Activated naive CD4-positive, alpha-beta T cell treated with anti-CD3 and anti-CD28 coated beads, Interleukin-2, amount 50 U/mL, for 72 hours (primary cell): ENCODE data around the gene APCDD1. TPM values are rescaled to one million over a fixed set of nuclear protein-coding genes. Genes with fewer than 3 reads are reported as not detected.

ENCODE experiments used
- ATAC-seq, 2 donors: fragments of 150-1000 bp; cut with Tn5 transposase; 2 replicates each; pipeline ENCODE4 v1.10.0; 2021; ENCODE audit warnings: mild to moderate bottlenecking in 2 of 2, moderate library complexity in 2 of 2
- DNase-seq, 2 donors: peaks; one replicate each; pipeline ENCODE4 v3.0.0; 2021 to 2022; ENCODE audit warnings: low spot score in 2 of 2
- H3K27ac Mint-ChIP-seq, 2 donors: one replicate each; pipeline ENCODE4 v1.8.0; 2022; ENCODE audit warnings: mild to moderate bottlenecking in 2 of 2, mixed read lengths in 2 of 2
- H3K36me3 Mint-ChIP-seq, 2 donors: one replicate each; pipeline ENCODE4 v1.8.0; 2022; ENCODE audit warnings: mixed read lengths in 2 of 2
- H3K9me3 Mint-ChIP-seq, 2 donors: one replicate each; pipeline ENCODE4 v1.8.0; 2022; ENCODE audit warnings: mixed read lengths in 2 of 2
- total RNA-seq, 2 donors: library from RNA; stranded (reverse); gene quantifications; one replicate each; pipeline ENCODE4 v1.2.3, GENCODE V29; 2022

The APCDD1 gene
- total RNA-seq, 2 donors from 2014 or later: not detected

DNA sequence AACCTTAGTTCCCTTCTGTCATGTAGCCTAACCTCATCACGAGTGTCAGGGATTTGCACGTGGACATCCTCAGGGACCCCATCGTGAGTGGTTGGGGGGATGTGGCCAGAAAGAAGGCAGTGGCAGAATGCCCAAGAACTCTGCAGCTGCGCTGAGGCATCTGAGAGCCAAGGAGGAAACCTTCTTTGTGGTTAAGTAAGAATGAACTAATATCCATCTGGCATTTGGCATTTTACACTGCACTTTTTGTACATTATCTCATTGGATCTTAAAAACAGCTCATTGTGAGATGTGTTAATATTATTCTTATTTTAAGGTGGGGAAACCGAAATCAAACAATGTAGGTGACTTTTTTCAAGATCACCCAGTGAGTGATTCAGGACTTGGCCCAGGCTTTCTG is 32.6 kb upstream of the APCDD1 start:
- Mint-ChIP-seq H3K36me3 (no peaks in the 10 kb centered on the region), H3K9me3 (peaks cover 0 to 8% of the 10 kb centered on the region in 2 donors), H3K27ac (no peak overlapping the region)
- ATAC-seq (no peak), DNase-seq (no peak)

DNA sequence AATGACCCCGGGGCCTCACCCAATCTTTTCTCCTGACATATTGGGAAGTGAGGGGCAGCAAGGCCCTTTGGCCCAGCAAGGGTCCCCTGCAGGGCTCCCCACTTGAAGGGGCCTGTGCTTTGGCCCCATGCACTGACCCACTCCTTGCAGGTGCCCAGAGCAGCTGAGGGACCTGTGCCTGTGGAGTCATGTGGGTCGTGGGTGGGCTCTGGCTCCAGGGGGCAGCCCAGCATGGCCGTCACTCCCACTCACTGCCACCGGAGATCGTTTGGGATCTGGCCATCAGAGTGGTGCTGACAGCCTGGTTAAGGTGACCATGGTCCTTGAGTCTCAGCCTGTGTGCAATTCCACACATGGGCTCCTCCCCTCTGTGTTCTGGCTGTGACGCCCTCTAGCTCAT is 31.7 kb upstream of the APCDD1 start:
- no peak for DNase-seq
- no peak overlapping the region for H3K27ac Mint-ChIP-seq
- no peaks in the 10 kb centered on the region for H3K36me3 Mint-ChIP-seq
- no peak for ATAC-seq
- H3K9me3 Mint-ChIP-seq: peaks cover 0 to 8% of the 10 kb centered on the region in 2 donors

DNA sequence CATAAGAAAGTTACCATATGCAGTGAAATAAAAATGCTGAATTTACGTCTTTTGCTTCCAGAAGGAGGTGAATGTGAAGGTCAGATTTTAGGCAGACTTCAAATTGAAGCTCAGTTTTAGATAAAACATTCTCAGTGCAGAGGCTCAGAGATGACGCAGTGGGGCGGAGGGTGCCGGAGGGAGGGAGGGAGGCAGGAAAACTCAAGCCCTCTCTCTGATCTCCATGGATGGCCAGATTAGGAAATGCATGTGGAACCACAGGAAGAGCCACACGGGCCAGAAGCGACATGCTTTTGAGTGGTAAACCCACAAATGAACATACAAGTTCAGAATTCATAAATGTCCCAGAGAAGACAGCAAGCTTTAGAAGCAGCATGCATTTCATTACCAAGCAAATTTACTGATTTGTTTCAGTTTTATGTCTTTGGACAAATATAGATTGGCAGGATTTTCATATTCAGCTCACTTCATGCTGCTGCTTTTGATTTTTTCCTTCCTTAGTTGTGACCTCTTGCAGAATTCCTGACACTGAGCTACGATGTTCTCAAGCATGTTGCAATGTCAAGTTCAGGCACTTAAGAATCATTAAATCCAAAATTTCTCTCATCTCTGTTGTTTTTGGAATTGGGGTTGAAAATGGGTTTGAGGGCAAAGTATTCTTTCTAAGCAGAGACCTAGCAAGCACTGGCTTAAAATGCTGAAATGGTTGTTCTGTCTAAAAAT is 29.7 kb upstream of the APCDD1 start:
- DNase-seq: no peak
- peaks cover 0 to 8% of the 10 kb centered on the region in 2 donors for H3K9me3 Mint-ChIP-seq
- no peaks in the 10 kb centered on the region for H3K36me3 Mint-ChIP-seq
- no peak overlapping the region for H3K27ac Mint-ChIP-seq
- no peak for ATAC-seq

DNA sequence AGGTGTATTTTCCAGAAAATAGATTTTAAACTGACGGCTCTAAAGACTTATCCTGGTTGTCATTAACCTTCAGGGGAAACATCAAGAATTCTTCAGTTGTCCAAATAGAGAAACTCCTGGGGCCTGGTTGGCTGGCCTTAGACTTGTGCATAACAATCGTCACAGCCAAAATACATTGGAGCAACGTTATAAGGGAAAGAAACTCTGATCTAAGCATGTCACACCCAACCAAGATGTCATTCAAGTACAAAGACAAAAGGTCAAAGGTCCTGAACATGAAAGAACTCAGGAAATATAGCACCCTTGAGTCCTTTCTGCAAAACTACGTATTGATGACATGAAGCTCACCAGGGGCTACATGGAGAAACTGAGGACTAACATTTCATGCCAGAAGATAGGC is 23.8 kb upstream of the APCDD1 start:
- H3K27ac Mint-ChIP-seq: no peak overlapping the region
- no peaks in the 10 kb centered on the region for H3K36me3 Mint-ChIP-seq
- DNase-seq (no peak), ATAC-seq (no peak)
- H3K9me3 Mint-ChIP-seq: no peaks in the 10 kb centered on the region

DNA sequence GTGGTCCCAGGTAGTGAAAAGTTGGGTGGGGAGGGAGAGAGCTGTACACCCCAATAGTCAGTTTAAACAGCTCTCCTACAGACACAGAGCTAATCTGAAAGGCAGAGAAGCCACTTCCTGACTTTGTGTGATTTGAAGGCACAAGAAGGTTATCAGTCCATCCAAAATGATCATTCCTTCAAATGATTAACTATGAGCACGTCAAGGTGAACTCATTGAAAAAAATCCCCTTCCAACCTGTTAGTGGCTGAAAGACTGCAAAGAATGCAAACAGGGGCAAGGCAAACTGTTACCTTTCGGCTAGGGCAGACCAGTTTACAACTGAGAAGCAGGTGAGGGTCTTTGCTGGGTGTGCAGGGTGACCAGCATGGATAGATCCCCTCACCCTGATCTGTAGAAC is 22.8 kb upstream of the APCDD1 start:
- no peaks in the 10 kb centered on the region for H3K9me3 Mint-ChIP-seq
- H3K36me3 Mint-ChIP-seq: no peaks in the 10 kb centered on the region
- DNase-seq: no peak
- no peak for ATAC-seq
- no peak overlapping the region for H3K27ac Mint-ChIP-seq

DNA sequence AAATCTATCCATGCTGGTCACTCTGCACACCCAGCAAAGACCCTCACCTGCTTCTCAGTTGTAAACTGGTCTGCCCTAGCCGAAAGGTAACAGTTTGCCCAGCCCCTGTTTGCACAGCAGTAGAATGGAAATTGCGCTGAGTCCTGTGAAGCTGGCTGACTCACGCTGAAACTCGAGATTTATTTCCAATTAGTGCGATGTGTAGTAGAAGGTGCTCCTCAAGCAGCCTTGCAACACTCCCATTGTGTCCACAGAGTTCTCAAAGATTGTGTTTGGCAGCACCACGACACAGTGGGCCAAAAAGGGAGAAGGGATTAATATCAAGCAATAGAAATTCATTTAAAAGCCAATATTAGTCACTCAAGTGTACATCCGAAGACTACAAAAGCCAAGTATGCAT is 21.7 kb upstream of the APCDD1 start:
- Mint-ChIP-seq H3K9me3 (no peaks in the 10 kb centered on the region), H3K36me3 (no peaks in the 10 kb centered on the region)
- no peak for DNase-seq

DNA sequence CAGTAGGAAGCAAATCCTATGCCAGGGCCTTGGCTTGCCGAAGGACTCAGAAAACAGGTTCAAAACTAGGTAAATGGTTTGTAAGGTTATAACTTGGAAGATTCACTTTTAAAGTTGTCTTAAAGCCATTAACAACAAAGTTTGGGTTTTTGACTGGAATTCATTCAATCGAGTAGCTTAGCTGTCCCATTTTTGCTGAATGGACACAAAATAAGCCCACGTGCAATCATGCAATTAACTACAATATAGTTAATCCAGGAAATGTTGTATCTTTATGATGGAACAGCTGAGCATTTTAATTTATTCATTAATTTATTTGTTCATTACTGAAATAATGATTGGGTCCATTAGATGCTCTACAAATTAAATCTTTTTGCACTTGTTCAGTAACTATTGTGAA is 18.3 kb upstream of the APCDD1 start:
- H3K27ac Mint-ChIP-seq: no peak overlapping the region

More for the DNA sequence above, 21.7 kb upstream of the APCDD1 start:
- H3K27ac Mint-ChIP-seq: no peak overlapping the region
- no peak for ATAC-seq

DNA sequence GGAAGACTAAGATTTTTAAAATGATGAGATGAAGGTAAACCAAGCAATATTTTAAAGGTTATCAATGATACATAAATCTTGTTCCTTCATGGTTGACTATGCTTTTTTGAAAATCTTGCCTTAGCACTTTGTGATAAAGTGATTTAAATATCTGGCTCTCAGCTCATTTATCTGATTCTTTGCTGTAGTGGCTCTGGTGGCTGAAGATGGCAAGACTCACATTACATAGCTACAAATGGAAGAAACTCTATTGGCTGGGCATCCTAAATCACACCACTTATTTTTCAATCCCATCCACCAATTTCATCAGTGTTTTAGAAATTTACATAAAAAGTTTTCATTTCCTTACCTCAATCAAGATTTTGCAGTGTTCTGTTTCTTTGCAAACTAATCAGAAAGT is 16.6 kb upstream of the APCDD1 start:
- DNase-seq (no peak), ATAC-seq (no peak)
- Mint-ChIP-seq H3K36me3 (no peaks in the 10 kb centered on the region), H3K9me3 (no peaks in the 10 kb centered on the region), H3K27ac (no peak overlapping the region)

More for the DNA sequence above, 18.3 kb upstream of the APCDD1 start:
- Mint-ChIP-seq H3K36me3 (no peaks in the 10 kb centered on the region), H3K9me3 (no peaks in the 10 kb centered on the region)
- DNase-seq: no peak
- ATAC-seq: no peak

DNA sequence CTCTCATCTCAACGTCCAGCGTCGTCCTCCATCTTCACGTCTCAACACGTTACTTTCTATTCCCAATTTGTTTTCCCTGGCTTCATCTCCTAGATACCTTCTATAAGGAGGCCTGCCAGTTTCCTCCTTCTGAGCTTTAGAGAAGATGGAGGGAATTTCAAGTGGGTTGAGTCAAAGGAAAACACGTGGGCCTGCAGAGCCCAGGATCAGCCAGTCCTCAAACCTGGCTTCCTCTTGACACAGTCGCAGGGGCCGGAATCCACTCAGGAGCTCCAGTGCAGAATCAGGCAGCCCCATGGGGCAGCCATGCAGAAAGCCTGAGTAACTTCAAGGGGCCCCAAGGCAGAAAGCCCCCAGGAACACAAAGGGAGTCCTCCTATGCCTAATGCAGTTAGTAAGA is 14.5 kb upstream of the APCDD1 start:
- Mint-ChIP-seq H3K36me3 (no peaks in the 10 kb centered on the region), H3K9me3 (no peaks in the 10 kb centered on the region), H3K27ac (no peak overlapping the region)
- no peak for ATAC-seq
- DNase-seq: no peak

DNA sequence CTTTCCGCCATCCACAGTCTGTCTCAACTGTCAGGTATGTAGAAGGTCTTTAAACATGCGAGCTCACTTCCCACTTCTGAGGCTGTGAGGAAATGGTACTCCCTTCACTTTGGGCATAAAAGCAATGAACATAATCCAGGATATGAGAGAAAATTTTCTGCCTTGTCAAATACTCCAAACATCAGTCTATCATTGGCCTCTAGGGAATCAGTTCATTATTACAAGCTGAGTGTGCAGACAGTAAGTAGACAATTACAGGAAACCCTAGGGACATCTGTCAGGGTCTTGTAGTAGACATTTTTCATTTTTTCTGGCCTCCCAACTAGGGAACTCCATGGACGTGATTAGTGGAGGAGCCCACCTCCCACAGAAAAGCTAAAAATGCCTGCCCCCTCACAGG is 13.6 kb upstream of the APCDD1 start:
- no peak overlapping the region for H3K27ac Mint-ChIP-seq
- H3K9me3 Mint-ChIP-seq: no peaks in the 10 kb centered on the region
- H3K36me3 Mint-ChIP-seq: no peaks in the 10 kb centered on the region
- no peak for DNase-seq
- ATAC-seq: no peak

DNA sequence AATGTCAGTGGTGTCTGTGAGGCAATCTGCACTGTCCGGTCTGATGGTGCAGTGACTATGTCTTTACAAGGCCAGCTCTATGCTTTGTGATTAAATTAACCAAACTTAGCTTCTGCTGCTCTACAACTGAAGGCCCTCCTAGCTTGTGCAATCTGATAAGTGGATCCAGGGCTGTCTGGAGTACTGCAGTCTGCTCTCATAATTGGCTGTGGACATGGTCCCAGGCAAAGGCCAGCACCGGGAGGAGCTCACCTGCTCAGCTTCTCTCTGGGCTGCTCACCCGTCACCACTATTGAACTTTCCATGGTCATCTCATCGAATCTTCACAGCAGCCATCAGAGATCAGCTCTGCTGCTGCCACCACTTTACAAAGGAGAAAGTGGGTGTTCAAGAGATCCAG is 13.0 kb upstream of the APCDD1 start:
- Mint-ChIP-seq H3K9me3 (no peaks in the 10 kb centered on the region), H3K27ac (no peak overlapping the region), H3K36me3 (no peaks in the 10 kb centered on the region)
- ATAC-seq: no peak
- no peak for DNase-seq

DNA sequence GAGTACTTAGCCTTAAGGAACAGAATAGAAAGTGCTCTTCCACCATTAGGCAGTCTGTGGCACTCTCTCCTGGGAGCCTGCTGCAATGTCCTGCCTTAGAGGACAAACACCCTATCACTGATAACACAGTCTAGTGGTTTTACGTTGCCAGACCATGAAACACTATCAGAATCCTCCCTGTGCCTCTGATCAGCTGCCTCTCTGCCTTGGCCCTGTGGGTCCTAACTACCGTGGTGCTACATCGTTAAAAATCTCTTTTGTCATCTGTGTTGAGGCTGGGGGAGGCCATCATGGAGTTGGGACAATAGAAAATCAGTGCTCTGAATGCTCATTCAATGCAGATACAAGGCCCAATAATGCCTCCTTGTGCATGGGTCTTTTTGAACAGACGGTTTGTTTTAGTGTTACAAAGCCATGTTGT is 11.9 kb upstream of the APCDD1 start:
- DNase-seq (no peak), ATAC-seq (no peak)
- Mint-ChIP-seq H3K27ac (no peak overlapping the region), H3K9me3 (no peaks in the 10 kb centered on the region), H3K36me3 (no peaks in the 10 kb centered on the region)

DNA sequence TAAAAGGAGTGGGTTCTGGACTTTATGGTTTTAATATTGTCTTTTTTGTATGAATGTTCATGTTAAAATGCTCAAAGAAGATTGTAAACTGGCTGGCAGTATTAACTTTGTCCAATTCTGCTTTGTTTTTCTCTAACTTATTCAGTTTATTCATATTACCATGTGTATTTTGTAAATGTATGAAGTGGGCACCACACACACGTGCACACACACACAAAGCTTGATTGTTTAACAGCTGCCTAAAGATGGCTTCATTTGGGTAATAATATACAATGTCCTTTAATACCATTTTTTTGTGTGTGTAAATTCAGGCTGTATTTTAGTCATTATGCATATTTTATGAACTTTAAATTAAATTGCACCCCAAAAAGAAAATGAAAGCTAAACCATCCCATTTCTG is 11.4 kb upstream of the APCDD1 start:
- DNase-seq: no peak
- no peak overlapping the region for H3K27ac Mint-ChIP-seq
- H3K36me3 Mint-ChIP-seq: no peaks in the 10 kb centered on the region
- no peak for ATAC-seq
- no peaks in the 10 kb centered on the region for H3K9me3 Mint-ChIP-seq

DNA sequence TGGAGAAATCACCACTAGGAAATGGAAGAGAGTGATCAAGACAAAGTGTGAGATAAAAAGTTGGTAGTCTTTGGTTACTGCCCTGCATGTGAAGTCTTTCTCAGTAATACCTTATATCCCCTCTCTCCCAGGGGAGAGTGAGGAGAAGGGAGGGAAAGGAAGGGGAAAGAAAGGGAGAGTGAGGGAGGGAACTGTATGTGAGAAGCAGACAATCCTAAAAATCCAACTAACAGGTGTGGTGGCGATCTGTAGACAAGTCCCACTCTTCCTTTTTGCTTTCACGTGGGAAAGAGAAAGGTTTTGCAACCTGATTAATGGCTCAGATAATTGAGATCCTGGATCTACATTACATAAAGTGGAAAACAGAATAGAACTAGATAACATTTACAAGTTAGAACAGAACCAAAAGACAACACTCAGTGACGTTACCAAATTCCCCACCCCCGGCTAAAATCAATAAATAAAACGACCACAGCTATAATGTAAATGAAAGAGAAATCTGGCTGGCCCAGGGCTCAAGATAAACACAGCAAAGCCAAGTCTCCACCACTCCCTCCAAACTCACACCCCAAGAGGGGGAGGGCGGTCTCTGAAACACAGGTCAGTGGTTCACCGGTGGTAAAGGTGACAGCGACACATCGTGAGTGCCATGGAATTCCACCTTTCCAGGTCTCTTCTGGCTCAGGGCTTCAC is 10.0 kb upstream of the APCDD1 start:
- no peaks in the 10 kb centered on the region for H3K9me3 Mint-ChIP-seq
- no peak for DNase-seq
- H3K27ac Mint-ChIP-seq: no peak overlapping the region
- ATAC-seq: no peak
- H3K36me3 Mint-ChIP-seq: no peaks in the 10 kb centered on the region

DNA sequence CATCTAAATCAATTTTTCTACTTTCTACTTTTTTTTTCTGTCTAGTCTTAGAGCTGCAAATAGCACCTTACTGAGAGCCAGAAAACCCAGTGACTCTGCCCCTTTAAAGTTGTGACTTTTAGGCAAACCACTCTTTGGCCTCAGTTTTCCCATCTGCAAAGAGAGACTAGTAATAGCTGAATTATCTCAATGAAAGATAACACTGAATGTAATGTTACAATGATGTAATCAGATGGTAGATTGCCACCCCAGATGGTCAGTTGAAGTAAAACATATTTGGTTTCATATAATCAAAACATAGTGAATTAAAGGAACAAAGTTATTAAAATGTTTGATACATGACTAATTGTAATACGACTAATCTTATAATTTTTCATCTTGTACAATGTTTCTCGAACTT is 5.0 kb upstream of the APCDD1 start:
- H3K9me3 Mint-ChIP-seq: no peaks in the 10 kb centered on the region
- H3K27ac Mint-ChIP-seq: no peak overlapping the region
- ATAC-seq: no peak
- no peaks in the 10 kb centered on the region for H3K36me3 Mint-ChIP-seq
- DNase-seq: no peak

DNA sequence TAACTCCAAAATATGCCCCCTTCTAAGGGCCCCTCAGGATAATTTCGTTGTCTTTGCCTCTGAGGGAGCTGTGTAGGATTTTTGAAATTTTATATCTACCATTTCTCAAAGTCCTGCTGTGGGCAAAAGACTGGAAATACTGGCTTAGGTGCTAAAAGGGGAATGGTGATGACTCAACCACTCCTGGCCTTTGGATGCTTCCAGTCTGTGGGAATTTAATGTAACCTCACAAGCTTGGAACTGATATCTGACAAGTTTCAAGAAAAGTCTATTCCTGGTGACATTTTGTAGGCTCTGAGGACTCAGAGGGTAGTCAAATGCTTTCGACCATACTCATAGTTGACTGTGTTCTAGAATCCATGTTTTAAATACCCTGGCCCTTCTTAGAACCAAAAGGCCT is 3.4 kb upstream of the APCDD1 start:
- ATAC-seq: no peak
- DNase-seq: no peak
- Mint-ChIP-seq H3K27ac (no peak overlapping the region), H3K36me3 (no peaks in the 10 kb centered on the region), H3K9me3 (no peaks in the 10 kb centered on the region)

DNA sequence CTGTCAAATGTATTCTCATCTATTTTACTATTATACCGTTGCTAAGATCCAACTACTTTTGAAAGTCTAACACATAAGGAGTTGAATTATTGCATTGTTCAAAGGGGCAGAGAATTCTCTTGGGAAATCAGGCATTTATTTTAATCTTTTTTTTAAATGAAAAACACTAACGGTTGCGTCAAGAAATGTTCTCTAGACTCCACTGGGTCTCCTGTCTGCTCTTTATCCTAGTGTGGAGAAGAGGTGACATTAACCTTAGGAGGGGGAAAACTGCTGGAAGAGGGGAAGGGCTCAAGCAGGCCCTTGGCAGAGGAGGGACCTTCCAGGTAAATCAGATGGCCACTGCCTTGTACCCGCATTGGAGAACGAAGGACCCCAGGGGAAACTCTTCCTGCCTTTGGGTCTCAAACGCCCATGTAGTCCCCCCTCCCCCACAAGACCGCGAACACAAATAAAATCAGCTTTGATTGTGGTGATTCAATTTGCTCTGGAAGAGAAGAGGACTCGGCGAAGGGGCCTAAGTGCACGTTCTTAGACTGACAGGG is 1.1 kb upstream of the APCDD1 start:
- H3K36me3 Mint-ChIP-seq: no peaks in the 10 kb centered on the region
- no peaks in the 10 kb centered on the region for H3K9me3 Mint-ChIP-seq
- H3K27ac Mint-ChIP-seq: no peak overlapping the region
- DNase-seq: no peak
- no peak for ATAC-seq
